ENCODE measurements around the gene ARMC8.

The ARMC8 gene

GRCh38 chr3:138184994-138185393 is 2.1 kb upstream of the ARMC8 start:
- DNase-seq (ENCODE audit: extremely low spot score), result no peak
- CTCF ChIA-PET, result interaction anchor here (4.0 kb wide), 1 partner anchor 11 kb away, joined by 18 read pairs; the partner anchor contains the start of gene DBR1
- TF ChIP-seq CTCF (IDR thresholded peaks at IDR 0.05; ENCODE audit: control extremely low read depth, extremely low read depth, low read depth, missing control alignments), result no peak
- POLR2A ChIA-PET, result no interaction called here

DNA sequence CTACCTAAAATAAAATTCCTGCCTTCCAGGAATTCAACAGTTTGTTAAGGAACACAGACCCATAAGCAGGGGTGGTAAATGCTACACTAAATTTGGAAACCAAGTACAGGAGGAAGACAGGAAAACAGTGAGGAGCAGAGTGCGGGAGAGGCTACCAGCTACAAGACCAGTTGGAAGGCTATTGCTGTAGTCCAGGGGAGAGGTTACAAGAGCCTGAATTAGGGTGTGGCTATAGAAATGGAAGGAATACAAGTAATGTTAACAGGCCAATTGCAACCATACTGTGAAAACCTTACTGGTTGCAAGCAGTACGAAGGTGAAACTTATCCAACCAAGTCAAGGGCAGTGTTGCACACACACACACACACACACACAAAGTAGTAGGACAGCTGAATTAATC is 880 bp upstream of the ARMC8 start:
- CTCF ChIA-PET, result interaction anchor here (0.8 to 4.0 kb wide), 4 partner anchors 13 to 737 kb away, joined by 3 to 18 read pairs (median 3); partner anchors contain the start of gene DBR1
- DNase-seq (ENCODE audit: extremely low spot score), result no peak
- TF ChIP-seq CTCF (IDR thresholded peaks at IDR 0.05; ENCODE audit: control extremely low read depth, extremely low read depth, low read depth, missing control alignments), result no peak
- POLR2A ChIA-PET, result interaction anchor here (2.2 kb wide), 1 partner anchor 12 kb away, joined by 11 read pairs; the partner anchor contains the start of gene DBR1

GRCh38 chr3:138186803-138187295 is 252 bp upstream of the ARMC8 start:
- DNase-seq (ENCODE audit: extremely low spot score), result peak; percentile 97
- POLR2A ChIA-PET, result interaction anchor here (0.6 to 2.2 kb wide), 2 partner anchors 12 to 159 kb away, joined by 3 to 11 read pairs; partner anchors contain the start of gene DBR1
- TF ChIP-seq CTCF (IDR thresholded peaks at IDR 0.05; ENCODE audit: control extremely low read depth, extremely low read depth, low read depth, missing control alignments), result no peak
- CTCF ChIA-PET, result interaction anchor here (0.8 to 4.0 kb wide), 5 partner anchors 13 to 736 kb away, joined by 3 to 18 read pairs (median 3); partner anchors contain the start of gene DBR1

DNA sequence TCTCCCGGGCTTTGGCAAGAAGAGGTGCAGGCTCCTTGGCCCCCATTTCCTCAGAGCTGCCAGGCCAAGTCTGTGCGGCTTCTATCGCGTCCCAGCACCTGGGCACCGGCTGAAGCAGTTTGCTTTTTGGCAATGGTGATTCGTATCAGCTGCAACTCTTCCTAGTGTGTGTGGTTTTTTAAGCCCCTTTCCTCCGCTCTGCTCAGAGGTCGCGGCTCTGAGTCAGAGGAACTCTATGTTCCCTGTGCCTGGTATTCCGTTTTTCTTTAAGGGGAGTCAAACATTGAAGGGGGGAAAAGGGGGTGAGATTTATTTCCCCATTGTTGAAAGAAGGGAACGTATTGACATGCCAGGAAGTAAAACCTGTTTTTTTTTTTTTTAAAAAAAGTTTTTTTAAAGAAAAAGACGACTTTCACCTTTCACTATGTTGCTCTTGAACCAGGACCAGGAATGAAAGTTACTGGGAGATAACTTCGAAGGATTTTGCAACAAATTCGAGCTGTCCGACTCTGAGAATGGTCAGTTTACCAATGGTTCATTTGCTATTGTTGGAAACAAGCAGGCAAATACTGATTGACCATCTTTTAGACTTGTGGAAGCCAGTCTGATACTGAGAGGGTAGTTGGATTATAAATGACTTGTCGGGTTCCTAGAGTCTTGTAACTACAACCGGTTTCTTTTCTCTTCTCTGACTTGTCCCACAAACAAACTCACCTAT is 1.1 kb downstream of the ARMC8 start:
- POLR2A ChIA-PET, result interaction anchor here (0.6 to 2.2 kb wide), 2 partner anchors 14 to 32 kb away, joined by 3 to 11 read pairs; partner anchors contain the start of gene DBR1
- TF ChIP-seq CTCF (IDR thresholded peaks at IDR 0.05; ENCODE audit: control extremely low read depth, extremely low read depth, low read depth, missing control alignments), result no peak
- no peak for DNase-seq (ENCODE audit: extremely low spot score)
- CTCF ChIA-PET, result interaction anchor here (0.9 to 4.0 kb wide), 5 partner anchors 11 to 31 kb away, joined by 3 to 18 read pairs (median 3); partner anchors contain the start of gene DBR1

DNA sequence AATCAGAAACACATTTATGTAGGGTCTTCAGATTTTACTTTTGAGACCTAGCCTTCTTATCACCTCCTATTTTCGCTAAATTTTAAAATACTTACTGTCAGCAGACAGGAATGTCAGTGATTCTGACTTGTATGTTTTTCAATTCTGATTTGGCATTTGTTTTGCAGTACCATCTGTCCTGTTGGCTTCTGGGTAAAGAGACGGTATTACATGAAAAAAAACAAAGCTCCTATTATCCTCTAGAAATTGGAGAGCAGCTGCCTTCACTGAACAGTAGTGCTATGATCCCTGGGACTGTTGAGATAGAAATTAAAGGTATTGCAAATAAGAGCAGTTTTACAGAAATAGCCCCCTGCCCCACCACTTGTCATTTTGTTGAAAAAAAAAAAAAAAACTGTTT is 8.4 kb downstream of the ARMC8 start:
- POLR2A ChIA-PET, result no interaction called here
- CTCF ChIA-PET, result interaction anchor here (0.6 kb wide), 1 partner anchor 721 kb away, joined by 3 read pairs; no protein-coding TSS in a partner anchor
- DNase-seq (ENCODE audit: extremely low spot score), result no peak
- no peak for TF ChIP-seq CTCF (IDR thresholded peaks at IDR 0.05; ENCODE audit: control extremely low read depth, extremely low read depth, low read depth, missing control alignments)

DNA sequence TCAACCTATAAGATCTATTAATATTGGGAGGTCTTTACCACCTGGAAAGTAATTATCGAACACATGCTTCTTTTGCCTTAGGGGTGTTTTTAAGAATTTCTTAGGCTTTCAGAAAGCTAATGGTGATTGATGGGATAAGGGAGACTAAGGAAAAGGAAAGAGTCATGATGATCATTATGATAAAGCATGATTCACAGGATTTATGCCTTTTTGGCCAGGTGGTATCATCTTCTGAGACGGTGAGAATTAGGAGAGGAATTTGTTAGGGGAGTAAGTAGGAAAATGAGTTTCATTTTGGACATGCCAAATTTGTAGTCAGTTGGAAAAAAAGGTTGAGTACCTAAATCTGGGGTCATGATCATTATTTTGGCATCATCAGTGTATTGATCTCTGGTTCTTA is 8.9 kb downstream of the ARMC8 start:
- ChIA-PET POLR2A (no interaction called here), CTCF (interaction anchor here (1.2 kb wide), 1 partner anchor 20 kb away, joined by 3 read pairs; no protein-coding TSS in a partner anchor)
- DNase-seq (ENCODE audit: extremely low spot score), result no peak
- TF ChIP-seq CTCF (IDR thresholded peaks at IDR 0.05; ENCODE audit: control extremely low read depth, extremely low read depth, low read depth, missing control alignments), result no peak

Data from GM10248 (cell line).